ENCODE measurements around the gene ABCB1.
"Not testable (repeated sequence)": the region's sequence is repeated elsewhere in the genome, so short reads cannot be mapped to it uniquely, and the experiment has no call there.

Gene ABCB1

GRCh38 chr7:87474533-87475358, 125.9 kb downstream of the ABCB1 start:
- DNase-seq = peak in 10 of 58 donors; percentile 2 to 29 (median 6)

DNA sequence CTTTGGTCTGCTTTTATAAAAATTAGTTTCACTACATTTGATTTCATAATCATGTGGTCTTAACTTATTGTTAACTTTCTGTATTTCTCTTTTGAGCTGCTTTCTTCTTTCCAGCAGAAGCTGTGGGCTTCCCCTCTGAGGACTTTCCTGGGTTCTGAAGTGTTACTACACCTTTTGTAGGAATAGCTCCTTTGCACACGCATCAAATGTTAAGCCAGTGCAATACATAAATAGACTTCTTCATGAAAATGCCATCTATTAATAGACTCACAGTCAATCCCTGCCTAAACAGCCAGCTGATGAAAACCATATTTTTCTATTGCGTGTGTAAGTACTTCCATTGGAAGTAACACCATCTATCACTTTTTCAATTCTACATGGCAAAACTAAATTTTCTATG, 126.7 kb downstream of the ABCB1 start:
- no peak for DNase-seq

DNA sequence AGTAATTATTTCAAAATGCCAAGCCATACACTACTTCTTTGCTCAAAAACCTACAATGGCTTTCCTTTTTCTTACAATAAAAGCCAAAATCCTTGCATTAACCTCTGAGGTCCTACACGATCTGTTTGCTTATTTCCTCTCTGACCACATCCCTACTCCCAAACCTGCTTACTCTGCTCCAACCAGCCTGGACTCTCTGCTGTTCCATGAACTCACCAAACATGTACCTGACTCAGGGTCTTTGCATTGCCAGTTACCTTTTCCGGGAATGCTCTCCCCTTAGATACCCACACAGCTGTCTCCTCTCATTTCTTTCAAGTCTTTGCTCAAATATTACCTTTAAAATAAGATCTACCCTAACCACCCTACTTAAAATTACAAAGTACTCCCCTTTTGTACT, 127.5 kb downstream of the ABCB1 start:
- DNase-seq = no peak

DNA sequence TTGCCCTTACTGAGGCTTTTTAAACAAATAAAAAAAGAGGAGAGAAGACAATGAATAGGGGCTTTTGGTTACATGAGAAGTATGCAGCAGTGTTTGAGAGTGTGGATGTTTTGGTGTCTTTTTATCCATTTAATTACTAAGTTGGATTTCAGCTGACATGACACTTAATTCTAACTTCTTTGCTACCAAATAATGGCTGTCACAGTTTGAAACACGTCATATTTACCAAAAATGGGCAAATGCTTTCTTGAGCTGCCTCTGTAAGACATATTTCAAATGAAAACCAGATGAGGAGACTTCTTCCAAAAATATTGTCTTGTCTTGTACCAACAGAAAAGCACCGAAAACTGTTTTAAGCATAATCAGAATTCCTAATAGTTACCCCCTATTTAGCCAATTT, 129.2 kb downstream of the ABCB1 start:
- no peak for DNase-seq

- not testable (repeated sequence) for DNase-seq
Measured at GRCh38 chr7:87469204-87469603, 131.5 kb downstream of the ABCB1 start.

- not testable (repeated sequence) for DNase-seq
Measured at GRCh38 chr7:87465534-87465880, 135.2 kb downstream of the ABCB1 start.

GRCh38 chr7:87464830-87465533, 135.7 kb downstream of the ABCB1 start:
- DNase-seq = not testable (repeated sequence)

GRCh38 chr7:87463982-87464381, 136.7 kb downstream of the ABCB1 start:
- no peak for DNase-seq

DNA sequence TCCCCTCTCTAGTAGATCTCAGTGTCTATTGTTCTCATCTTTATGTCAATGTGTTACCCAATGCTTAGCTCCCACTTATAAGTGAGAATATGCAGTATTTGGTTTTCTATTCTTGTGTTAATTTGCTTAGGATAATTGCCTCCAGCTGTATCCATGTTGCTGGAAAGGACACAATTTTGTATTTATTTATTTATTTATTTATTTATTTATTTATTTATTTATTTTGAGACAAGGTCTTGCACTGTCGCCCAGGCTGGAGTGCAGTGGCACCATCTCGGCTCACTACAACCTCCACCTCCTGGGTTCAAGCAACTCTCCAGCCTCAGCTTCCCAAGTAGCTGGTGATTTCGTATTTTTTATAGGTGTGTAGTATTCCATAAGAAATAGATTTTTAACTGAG, 140.2 kb downstream of the ABCB1 start:
- DNase-seq = not testable (repeated sequence)

GRCh38 chr7:87459941-87460340, 140.7 kb downstream of the ABCB1 start:
- no peak for DNase-seq

DNA sequence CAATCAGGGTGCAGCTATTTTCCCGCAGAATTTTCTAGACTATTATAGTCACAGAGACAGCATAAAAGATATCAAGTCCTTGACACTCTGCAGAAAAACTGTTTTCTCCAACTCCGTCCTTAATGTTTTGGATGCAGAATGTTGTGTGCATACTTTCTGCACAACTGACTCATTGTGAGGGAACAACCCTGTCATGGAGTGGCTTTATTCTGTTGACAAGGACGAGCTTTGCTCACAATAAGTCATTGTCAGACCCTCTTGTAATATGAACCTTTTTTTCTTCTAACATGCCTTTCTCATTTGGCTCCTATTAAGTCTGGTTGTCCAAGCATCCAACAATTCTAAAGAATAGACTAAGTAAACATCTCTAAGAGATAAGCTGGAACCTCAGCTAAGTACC, 142.5 kb downstream of the ABCB1 start:
- no peak for DNase-seq

GRCh38 chr7:87456247-87456646, 144.4 kb downstream of the ABCB1 start:
- DNase-seq = no peak
